HG03060 (cell line): Measurements from ENCODE around the gene CLPTM1.

Source experiments
- ATAC-seq: cut with Tn5 transposase; IDR thresholded peaks from one replicate; pipeline ENCODE4 v1.9.1; 2021; ENCODE audit warnings: low read depth, moderate number of reproducible peaks; ENCODE audit not compliant: unreplicated experiment

CLPTM1 gene

DNA sequence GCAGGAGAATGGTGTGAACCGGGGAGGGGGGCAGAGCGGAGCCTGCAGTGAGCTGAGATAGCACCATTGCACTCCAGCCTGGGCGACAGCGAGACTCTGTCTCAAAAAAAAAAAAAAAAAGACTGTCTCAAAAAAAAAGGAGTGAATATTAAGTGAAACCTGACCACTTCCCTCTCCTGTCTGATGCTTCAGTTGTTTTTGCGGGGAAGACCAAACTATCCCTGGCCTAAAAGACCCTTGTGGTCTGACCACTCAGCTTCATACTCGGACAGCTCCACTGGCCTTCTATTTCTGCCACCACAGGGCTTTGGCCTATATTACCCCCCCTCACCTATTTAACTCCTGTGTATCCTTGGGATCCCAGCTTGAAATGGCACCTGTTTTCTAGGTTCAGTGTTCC, 85.9 kb downstream of the CLPTM1 start:
- no peak for ATAC-seq
